Calu3 (cell line): ENCODE data around the gene SLC7A5. TPM values are rescaled to one million over a fixed set of nuclear protein-coding genes. Genes with fewer than 3 reads are reported as not detected.
"Not testable (repeated sequence)": the region's sequence is repeated elsewhere in the genome, so short reads cannot be mapped to it uniquely, and the experiment has no call there.

Experiments
- BruUV-seq: library from RNA; stranded (reverse); fragments of 400-500 nt; replicated peaks from 2 replicates; lab custom pipeline; 2021; lab: Mats Ljungman, UMichigan
- CTCF ChIA-PET: fragments of 300-600 bp; sonication (Branson Sonifier 250); formaldehyde crosslinking; loops from one replicate; lab custom pipeline; 2022; ENCODE audit warnings: antibody characterized with exemption; lab: Charles Lee
- DNase-seq: peaks from one replicate; pipeline ENCODE4 v3.0.0; 2022
- H3K27ac Mint-ChIP-seq: one replicate; pipeline ENCODE4 v1.8.0; 2022; ENCODE audit warnings: mixed read lengths; ENCODE audit not compliant: unreplicated experiment
- H3K27me3 Mint-ChIP-seq: one replicate; pipeline ENCODE4 v1.8.0; 2022; ENCODE audit warnings: mixed read lengths; ENCODE audit not compliant: unreplicated experiment
- H3K36me3 Mint-ChIP-seq: one replicate; pipeline ENCODE4 v1.8.0; 2022; ENCODE audit warnings: mild to moderate bottlenecking, moderate library complexity, mixed read lengths; ENCODE audit not compliant: insufficient read depth, unreplicated experiment
- H3K4me1 Mint-ChIP-seq: one replicate; pipeline ENCODE4 v1.8.0; 2022; ENCODE audit warnings: mild to moderate bottlenecking, low read depth, mixed read lengths; ENCODE audit not compliant: unreplicated experiment
- H3K4me3 Mint-ChIP-seq: one replicate; pipeline ENCODE4 v1.8.0; 2022; ENCODE audit warnings: mild to moderate bottlenecking, low read depth, moderate library complexity, mixed read lengths; ENCODE audit not compliant: unreplicated experiment
- H3K9me3 Mint-ChIP-seq: one replicate; pipeline ENCODE4 v1.8.0; 2022; ENCODE audit warnings: low read depth, mixed read lengths; ENCODE audit not compliant: unreplicated experiment
- CTCF ChIP-seq: fragments of 200-600 bp; IDR thresholded peaks from one replicate; pipeline ENCODE4 v1.8.0; 2022; ENCODE audit warnings: antibody characterized with exemption; ENCODE audit not compliant: unreplicated experiment
- intact Hi-C: fragments of 100-400 bp; cut with micrococcal nuclease; formaldehyde crosslinking; loops from one replicate; pipeline ENCODE4 v1.10.0; 2022; ENCODE audit not compliant: unreplicated experiment
- total RNA-seq: library from RNA; stranded (reverse); gene quantifications from 2 replicates; pipeline ENCODE4 v1.2.3, GENCODE V29; 2022

Gene SLC7A5
- total RNA-seq, 1 experiment from 2014 or later = 501 TPM

- DNase-seq = no peak
- no peak for TF ChIP-seq CTCF
- CTCF ChIA-PET = no interaction called here
- BruUV-seq = no TSS peak
- H3K27ac Mint-ChIP-seq = no peak overlapping the region
- peaks cover 25% of the 10 kb centered on the region for H3K27me3 Mint-ChIP-seq
- intact Hi-C loops = no loop called here
- H3K4me3 Mint-ChIP-seq = no peak overlapping the region
- no peaks in the 10 kb centered on the region for H3K36me3 Mint-ChIP-seq
- H3K9me3 Mint-ChIP-seq = no peaks in the 10 kb centered on the region
- H3K4me1 Mint-ChIP-seq = peaks cover 26% of the 10 kb centered on the region
Measured at GRCh38 chr16:87878704-87879103, 9.4 kb upstream of the SLC7A5 start.

DNA sequence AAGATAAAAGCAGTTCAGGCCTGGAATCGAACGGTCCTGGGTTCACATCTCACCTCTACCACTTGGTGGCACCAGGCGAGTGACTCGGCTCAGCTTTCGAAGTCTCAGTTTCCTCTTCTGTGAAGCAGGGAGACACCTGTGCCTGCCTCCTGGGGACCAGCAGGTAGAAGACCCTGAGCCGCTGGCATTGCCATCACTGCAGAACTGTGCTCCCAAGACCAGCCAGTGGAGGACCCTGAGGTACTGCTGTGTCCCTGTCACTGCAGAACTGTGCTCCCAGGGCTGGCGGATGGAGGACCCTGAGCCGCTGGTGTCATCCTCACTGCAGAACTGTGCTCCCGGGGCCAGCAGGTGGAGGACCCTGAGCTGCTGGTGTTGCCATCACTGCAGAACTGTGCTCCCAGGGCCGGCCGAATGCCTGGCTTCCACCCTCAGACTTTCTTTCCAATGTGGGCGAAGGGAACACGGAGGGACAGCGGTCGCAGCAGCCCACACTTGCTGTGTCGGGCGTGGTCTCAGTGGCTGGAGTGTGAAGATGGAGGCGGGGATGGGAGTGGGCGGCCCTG, 8.7 kb upstream of the SLC7A5 start:
- intact Hi-C loops = no loop called here
- Mint-ChIP-seq H3K36me3 (no peaks in the 10 kb centered on the region), H3K27me3 (peaks cover 25% of the 10 kb centered on the region), H3K4me1 (peaks cover 29% of the 10 kb centered on the region), H3K27ac (no peak overlapping the region), H3K9me3 (no peaks in the 10 kb centered on the region), H3K4me3 (no peak overlapping the region)
- BruUV-seq = no TSS peak
- peak; percentile 34 for DNase-seq
- peak; percentile 23 for TF ChIP-seq CTCF
- CTCF ChIA-PET = no interaction called here

DNA sequence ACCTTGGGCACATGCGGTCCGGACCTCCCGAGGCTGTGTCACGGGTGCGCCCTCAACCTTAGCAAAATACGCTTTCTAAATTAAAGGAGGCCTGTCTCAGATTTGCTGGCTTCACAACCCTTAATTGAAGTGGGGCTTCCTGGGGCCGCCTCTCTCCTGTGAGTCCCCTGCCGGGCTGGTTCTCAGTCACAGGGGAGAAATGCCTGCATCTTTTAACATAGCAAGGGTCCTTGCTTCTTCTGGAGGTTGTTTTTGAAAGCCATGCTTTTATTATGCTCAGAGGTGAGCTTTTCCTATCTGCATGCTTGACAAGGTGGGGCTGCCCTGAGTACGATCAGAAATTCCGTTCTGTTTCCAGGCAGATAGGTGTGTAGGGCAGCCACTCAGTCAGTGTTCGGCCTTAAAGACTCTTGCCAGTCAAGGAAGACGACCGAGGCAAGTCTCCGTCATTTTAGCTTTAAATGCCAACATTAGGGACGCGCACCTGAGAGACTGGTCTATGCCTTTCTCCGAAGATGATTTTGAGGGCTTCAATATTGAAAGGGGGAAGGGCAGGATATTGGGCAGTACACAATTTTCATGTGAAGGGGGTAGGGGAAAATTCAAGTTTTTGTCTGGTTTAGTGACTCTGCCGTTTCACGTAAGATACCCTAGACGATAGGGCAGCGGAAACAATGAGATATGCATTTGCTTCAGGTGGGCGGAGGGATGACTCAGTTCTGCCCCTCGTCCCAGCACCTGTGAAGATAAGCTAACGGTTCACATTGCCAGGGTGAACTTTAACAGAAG, 5.5 kb upstream of the SLC7A5 start:
- DNase-seq = no peak
- no TSS peak for BruUV-seq
- Mint-ChIP-seq H3K36me3 (peaks cover 27% of the 10 kb centered on the region), H3K4me3 (no peak overlapping the region), H3K4me1 (peaks cover 48% of the 10 kb centered on the region), H3K27ac (no peak overlapping the region), H3K9me3 (no peaks in the 10 kb centered on the region), H3K27me3 (peaks cover 5% of the 10 kb centered on the region)
- CTCF ChIA-PET = interaction anchor here (0.7 to 1.5 kb wide), 3 partner anchors 20 to 623 kb away, joined by 3 to 6 read pairs (median 4); no protein-coding TSS in a partner anchor
- no peak for TF ChIP-seq CTCF
- intact Hi-C loops = loop anchor here (5.0 kb wide), 1 partner anchor 32 kb away; no protein-coding TSS in a partner anchor

DNA sequence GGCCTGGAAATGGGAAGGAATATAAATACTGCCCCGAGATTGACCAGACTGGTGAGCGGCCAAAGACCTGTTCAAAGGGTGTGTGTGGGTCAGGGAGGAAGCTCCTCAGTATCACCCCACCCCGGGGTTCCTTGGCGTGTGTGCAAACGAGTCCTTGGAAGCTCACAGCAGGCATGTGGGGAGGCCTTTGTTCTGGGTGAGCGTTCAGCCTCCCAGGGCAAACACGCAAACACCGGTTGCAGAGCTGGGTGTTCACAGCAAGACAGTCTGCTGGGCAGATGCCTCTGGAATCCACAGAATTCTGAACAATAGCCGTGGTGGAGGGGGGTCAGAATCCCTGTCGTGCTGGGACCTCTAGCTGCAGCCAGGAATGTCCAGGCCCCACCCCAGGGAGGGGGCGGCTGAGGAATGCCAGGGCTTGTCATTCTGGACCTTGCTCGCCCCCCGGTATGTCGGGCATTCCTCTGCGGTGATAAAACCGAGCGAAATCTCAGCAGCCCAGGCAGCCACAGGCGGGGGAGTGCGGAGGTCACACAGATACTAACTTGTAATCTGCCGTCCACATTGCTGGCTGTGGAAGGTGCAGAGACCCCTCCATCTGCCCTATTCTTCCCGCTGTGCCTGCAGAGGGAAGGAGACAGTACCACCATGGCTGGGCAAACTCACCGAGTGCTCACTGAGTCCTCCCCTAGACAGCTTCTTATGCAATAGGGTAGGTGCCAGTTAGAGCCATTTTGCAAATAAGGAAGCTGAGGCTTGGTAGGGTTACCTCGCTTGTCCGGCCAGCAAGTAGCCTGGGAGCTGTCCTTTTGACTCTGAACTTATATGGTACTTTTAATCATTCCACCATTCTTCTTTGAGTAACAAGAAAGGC, 1.3 kb upstream of the SLC7A5 start:
- BruUV-seq = not testable (repeated sequence)
- peaks cover 69% of the 10 kb centered on the region for H3K36me3 Mint-ChIP-seq

DNA sequence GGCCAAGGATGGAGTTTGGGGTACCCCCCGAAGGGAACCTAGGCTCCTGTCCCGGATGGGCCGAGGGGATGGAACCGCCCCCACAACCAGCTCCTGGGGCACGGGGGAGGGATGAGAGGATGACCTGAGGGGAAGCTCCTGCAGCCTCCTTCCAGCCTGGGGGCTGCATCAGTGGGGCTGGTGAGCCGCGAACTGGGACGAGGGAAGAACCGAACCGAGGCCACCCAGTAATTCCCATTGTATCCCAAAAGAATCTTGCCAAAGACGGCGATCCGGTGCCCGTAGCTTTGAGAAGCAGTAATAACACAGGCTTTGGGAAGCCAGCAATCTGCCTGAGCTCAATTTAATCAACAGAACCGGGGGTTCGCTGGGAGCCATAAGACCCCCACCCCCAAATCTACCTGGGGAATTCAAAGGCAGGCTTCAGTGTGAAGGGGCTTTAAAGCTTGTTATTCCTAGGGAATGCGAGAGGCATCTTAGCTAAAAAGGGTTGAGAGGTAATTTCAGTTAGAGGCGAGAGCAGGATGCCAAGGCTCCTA, 641 bp upstream of the SLC7A5 start:
- peaks cover 47% of the 10 kb centered on the region for H3K4me1 Mint-ChIP-seq
- CTCF ChIA-PET = interaction anchor here (2.6 to 7.3 kb wide), 2 partner anchors 20 to 90 kb away, joined by 27 to 185 read pairs; no protein-coding TSS in a partner anchor

More for the DNA sequence above, 1.3 kb upstream of the SLC7A5 start:
- peak overlapping the region; percentile 91 for H3K27ac Mint-ChIP-seq
- H3K4me3 Mint-ChIP-seq = peak overlapping the region; percentile 80
- DNase-seq = peak; percentile 92
- not testable (repeated sequence) for H3K9me3 Mint-ChIP-seq, H3K27me3 Mint-ChIP-seq
- CTCF ChIA-PET = interaction anchor here (0.7 to 7.3 kb wide), 13 partner anchors 14 to 234 kb away, joined by 3 to 185 read pairs (median 4); partner anchors contain the start of gene BANP
- peaks cover 47% of the 10 kb centered on the region for H3K4me1 Mint-ChIP-seq
- intact Hi-C loops = loop anchor here (1.0 to 5.0 kb wide), 3 partner anchors 20 to 91 kb away; no protein-coding TSS in a partner anchor

DNA sequence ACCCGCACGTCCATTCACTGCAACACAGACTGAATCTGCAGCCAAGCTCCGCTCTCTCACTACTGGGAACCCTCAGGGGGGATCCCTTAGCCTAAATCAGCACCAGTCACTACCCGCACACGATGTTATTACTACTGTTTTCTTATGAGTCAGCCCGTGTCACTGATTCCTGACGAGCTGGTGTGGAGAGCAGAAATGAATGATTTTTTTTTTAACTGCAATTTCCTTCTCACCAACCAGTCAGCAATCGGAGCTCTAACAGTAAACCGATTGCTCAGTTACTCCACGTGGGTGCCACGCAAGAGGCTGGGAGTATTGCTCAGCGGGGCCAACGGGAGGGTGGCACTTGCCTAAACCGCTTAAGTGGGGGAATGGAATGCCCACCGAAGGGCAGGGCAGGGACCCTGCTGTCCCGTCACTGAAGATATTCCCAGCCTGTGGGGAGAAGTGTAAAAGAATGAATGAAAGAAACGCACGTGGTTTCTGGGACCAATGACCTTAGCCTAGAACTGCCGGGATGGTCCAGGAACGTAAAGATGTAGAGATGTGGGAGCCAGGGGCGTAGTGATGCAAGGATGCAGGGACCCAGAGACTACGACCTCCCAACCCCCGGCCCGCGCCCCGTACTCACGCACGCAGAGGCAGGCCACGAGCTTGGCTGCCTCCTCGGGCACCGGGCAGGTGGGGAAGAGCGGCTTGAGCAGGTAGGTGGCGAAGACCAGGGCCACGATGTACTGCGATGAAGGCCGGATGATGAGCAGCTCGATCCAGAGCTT, 865 bp downstream of the SLC7A5 start:
- peak overlapping the region; percentile 91 for H3K27ac Mint-ChIP-seq
- H3K4me3 Mint-ChIP-seq = peak overlapping the region; percentile 80
- H3K9me3 Mint-ChIP-seq, intact Hi-C loops, H3K27me3 Mint-ChIP-seq: not testable (repeated sequence)
- peaks cover 90% of the 10 kb centered on the region for H3K36me3 Mint-ChIP-seq
- peaks cover 49% of the 10 kb centered on the region for H3K4me1 Mint-ChIP-seq
- CTCF ChIA-PET = interaction anchor here (0.6 to 7.3 kb wide), 3 partner anchors 15 to 188 kb away, joined by 3 to 185 read pairs (median 4); no protein-coding TSS in a partner anchor
- TSS peak; percentile 52 for BruUV-seq
- DNase-seq = peak; percentile 56

More for the DNA sequence above, 641 bp upstream of the SLC7A5 start:
- H3K27me3 Mint-ChIP-seq, BruUV-seq, H3K9me3 Mint-ChIP-seq, DNase-seq: not testable (repeated sequence)
- Mint-ChIP-seq H3K4me3 (peak overlapping the region; percentile 80), H3K27ac (peak overlapping the region; percentile 91), H3K36me3 (peaks cover 76% of the 10 kb centered on the region)
- intact Hi-C loops = loop anchor here (5.0 kb wide), 1 partner anchor 37 kb away; no protein-coding TSS in a partner anchor
